ENCODE data around the gene ARL4D. TPM values are rescaled to one million over a fixed set of nuclear protein-coding genes. Genes with fewer than 3 reads are reported as not detected.

Gene ARL4D
- total RNA-seq, 1 experiment from 2014 or later: 8.8 TPM

GRCh38 chr17:43410557-43411368 is 12.0 kb downstream of the ARL4D start:
- Histone ChIP-seq H4K20me1 (ENCODE audit: insufficient read depth) (no peaks in the 10 kb centered on the region), H2AFZ (no peak overlapping the region), H3K4me1 (replicated peaks; ENCODE audit: insufficient read depth) (peaks cover 47% of the 10 kb centered on the region), H3K4me2 (no peak overlapping the region), H3K36me3 (ENCODE audit: low read depth) (no peaks in the 10 kb centered on the region), H3K27me3 (ENCODE audit: insufficient read depth, low read depth) (no peaks in the 10 kb centered on the region), H3F3A (ENCODE audit: insufficient read depth, low read depth) (peaks cover 8% of the 10 kb centered on the region; the same call in 1 of the 2 replicates), H3K9me2 (ENCODE audit: insufficient read depth) (no peaks in the 10 kb centered on the region), H3K27ac (peak overlapping the region; percentile 87; the same call in 1 of the 2 replicates), H3K9me3 (ENCODE audit: insufficient read depth, low read depth) (no peaks in the 10 kb centered on the region), H3K4me3 (no peak overlapping the region), H3K79me2 (ENCODE audit: low read depth) (no peaks in the 10 kb centered on the region)
- no peak for DNase-seq
- no peak for TF ChIP-seq EZH2 (IDR thresholded peaks at IDR 0.05; ENCODE audit: low read depth)
- TF ChIP-seq, protein P1, sequence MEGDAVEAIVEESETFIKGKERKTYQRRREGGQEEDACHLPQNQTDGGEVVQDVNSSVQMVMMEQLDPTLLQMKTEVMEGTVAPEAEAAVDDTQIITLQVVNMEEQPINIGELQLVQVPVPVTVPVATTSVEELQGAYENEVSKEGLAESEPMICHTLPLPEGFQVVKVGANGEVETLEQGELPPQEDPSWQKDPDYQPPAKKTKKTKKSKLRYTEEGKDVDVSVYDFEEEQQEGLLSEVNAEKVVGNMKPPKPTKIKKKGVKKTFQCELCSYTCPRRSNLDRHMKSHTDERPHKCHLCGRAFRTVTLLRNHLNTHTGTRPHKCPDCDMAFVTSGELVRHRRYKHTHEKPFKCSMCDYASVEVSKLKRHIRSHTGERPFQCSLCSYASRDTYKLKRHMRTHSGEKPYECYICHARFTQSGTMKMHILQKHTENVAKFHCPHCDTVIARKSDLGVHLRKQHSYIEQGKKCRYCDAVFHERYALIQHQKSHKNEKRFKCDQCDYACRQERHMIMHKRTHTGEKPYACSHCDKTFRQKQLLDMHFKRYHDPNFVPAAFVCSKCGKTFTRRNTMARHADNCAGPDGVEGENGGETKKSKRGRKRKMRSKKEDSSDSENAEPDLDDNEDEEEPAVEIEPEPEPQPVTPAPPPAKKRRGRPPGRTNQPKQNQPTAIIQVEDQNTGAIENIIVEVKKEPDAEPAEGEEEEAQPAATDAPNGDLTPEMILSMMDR (conservative IDR thresholded peaks at IDR 0.05): no peak
- intact Hi-C loops (cut with micrococcal nuclease; ENCODE audit: unreplicated experiment): no loop called here
- ChIA-PET CTCF (no interaction called here), POLR2A (ENCODE audit: unreplicated experiment) (interaction anchor here (0.5 to 0.6 kb wide), 2 partner anchors 8 to 114 kb away, joined by 4 read pairs; no protein-coding TSS in a partner anchor)
- BruUV-seq (replicated peaks): no TSS peak

- peaks cover 47% of the 10 kb centered on the region for H3K4me1 ChIP-seq (replicated peaks; ENCODE audit: insufficient read depth)
These were observed 12.5 kb downstream of the ARL4D start for GRCh38 chr17:43411369-43411677.

DNA sequence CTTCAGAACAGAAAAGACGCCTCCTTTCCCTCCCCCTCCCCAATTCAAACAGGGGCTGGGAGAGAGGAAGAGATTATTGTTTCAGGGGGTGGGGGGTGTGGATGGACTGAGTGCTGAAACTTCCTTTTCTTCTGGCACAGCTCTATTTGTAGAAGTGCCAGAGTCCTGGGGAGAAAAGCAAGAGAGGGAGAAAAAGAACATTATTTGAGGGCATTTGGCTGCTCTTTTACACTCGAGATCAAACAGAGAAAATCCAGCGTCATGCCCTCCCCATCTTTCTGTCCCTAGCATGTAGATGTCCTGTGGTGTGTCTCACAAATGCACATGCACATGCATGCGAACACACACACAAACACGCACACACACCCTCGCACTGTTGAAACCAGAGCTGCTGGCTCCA is 13.0 kb downstream of the ARL4D start:
- no peak overlapping the region for H3K27ac ChIP-seq
- POLR2A ChIA-PET (ENCODE audit: unreplicated experiment): interaction anchor here (0.6 kb wide), 1 partner anchor 63 kb away, joined by 4 read pairs; no protein-coding TSS in a partner anchor
- TF ChIP-seq EZH2 (IDR thresholded peaks at IDR 0.05; ENCODE audit: low read depth): no peak
- TF ChIP-seq, protein P1 (conservative IDR thresholded peaks at IDR 0.05): no peak

More at GRCh38 chr17:43411369-43411677, 12.5 kb downstream of the ARL4D start:
- no peaks in the 10 kb centered on the region for H3K9me3 ChIP-seq (ENCODE audit: insufficient read depth, low read depth)
- CTCF ChIA-PET: no interaction called here
- H3K27ac ChIP-seq: no peak overlapping the region
- TF ChIP-seq EZH2 (IDR thresholded peaks at IDR 0.05; ENCODE audit: low read depth): no peak
- TF ChIP-seq, protein P1 (conservative IDR thresholded peaks at IDR 0.05): no peak
- no peaks in the 10 kb centered on the region for H3K9me2 ChIP-seq (ENCODE audit: insufficient read depth)
- H3K4me2 ChIP-seq: no peak overlapping the region; the same call in 1 of the 2 replicates
- DNase-seq: no peak
- H3K36me3 ChIP-seq (ENCODE audit: low read depth): no peaks in the 10 kb centered on the region
- H3K4me3 ChIP-seq: no peak overlapping the region
- no TSS peak for BruUV-seq (replicated peaks)
- intact Hi-C loops (cut with micrococcal nuclease; ENCODE audit: unreplicated experiment): no loop called here
- no peaks in the 10 kb centered on the region for H3K27me3 ChIP-seq (ENCODE audit: insufficient read depth, low read depth)
- H3F3A ChIP-seq (ENCODE audit: insufficient read depth, low read depth): peaks cover 8% of the 10 kb centered on the region; the same call in 1 of the 2 replicates
- POLR2A ChIA-PET (ENCODE audit: unreplicated experiment): interaction anchor here (0.6 kb wide), 1 partner anchor 63 kb away, joined by 4 read pairs; no protein-coding TSS in a partner anchor
- no peak overlapping the region for H2AFZ ChIP-seq
- H4K20me1 ChIP-seq (ENCODE audit: insufficient read depth): no peaks in the 10 kb centered on the region
- no peaks in the 10 kb centered on the region for H3K79me2 ChIP-seq (ENCODE audit: low read depth)

More for the DNA sequence above, 13.0 kb downstream of the ARL4D start:
- no peak overlapping the region; the same call in 1 of the 2 replicates for H3K4me2 ChIP-seq
- no peaks in the 10 kb centered on the region for H3K27me3 ChIP-seq (ENCODE audit: insufficient read depth, low read depth)
- H3K9me3 ChIP-seq (ENCODE audit: insufficient read depth, low read depth): no peaks in the 10 kb centered on the region
- BruUV-seq (replicated peaks): no TSS peak
- H3F3A ChIP-seq (ENCODE audit: insufficient read depth, low read depth): peaks cover 8% of the 10 kb centered on the region; the same call in 1 of the 2 replicates
- no peak for DNase-seq
- H3K36me3 ChIP-seq (ENCODE audit: low read depth): no peaks in the 10 kb centered on the region
- no peak overlapping the region for H3K4me3 ChIP-seq
- no peaks in the 10 kb centered on the region for H3K79me2 ChIP-seq (ENCODE audit: low read depth)
- intact Hi-C loops (cut with micrococcal nuclease; ENCODE audit: unreplicated experiment): no loop called here
- H2AFZ ChIP-seq: no peak overlapping the region
- no peaks in the 10 kb centered on the region for H3K9me2 ChIP-seq (ENCODE audit: insufficient read depth)
- H4K20me1 ChIP-seq (ENCODE audit: insufficient read depth): no peaks in the 10 kb centered on the region
- CTCF ChIA-PET: no interaction called here
- peaks cover 47% of the 10 kb centered on the region for H3K4me1 ChIP-seq (replicated peaks; ENCODE audit: insufficient read depth)
